Esophagus muscularis mucosa (tissue), 4 donors: ENCODE data around the gene SLC39A8. TPM values are rescaled to one million over a fixed set of nuclear protein-coding genes. Genes with fewer than 3 reads are reported as not detected.
"Not testable (repeated sequence)": the region's sequence is repeated elsewhere in the genome, so short reads cannot be mapped to it uniquely, and the experiment has no call there.

ENCODE experiments used
- DNase-seq: peaks from one replicate; pipeline ENCODE4 v3.0.0-alpha.2; 2017; ENCODE audit errors: extremely low spot score
- H3K27ac ChIP-seq, 4 donors: fragments of 200-600 bp; sonication (generic); replicated peaks in 1 of 4; 1 replicate in 3 of 4; 2 replicates in 1 of 4; pipeline ENCODE4 v1.5.1; 2016 to 2019; ENCODE audit warnings: mild to moderate bottlenecking in 1 of 4
- H3K27me3 ChIP-seq, 4 donors: fragments of 200-600 bp; sonication (generic); one replicate each; pipeline versions ENCODE4 v1.5.1 to v1.6.0; 2016 to 2019
- H3K36me3 ChIP-seq, 4 donors: fragments of 200-600 bp; sonication (generic); one replicate each; pipeline ENCODE4 v1.5.1; 2016 to 2019
- H3K4me1 ChIP-seq, 4 donors: fragments of 200-600 bp; sonication (generic); one replicate each; pipeline ENCODE4 v1.5.1; 2016 to 2019
- H3K4me3 ChIP-seq, 4 donors: fragments of 200-600 bp; sonication (generic); 1 replicate in 2 of 4; 2 replicates in 2 of 4; pipeline ENCODE4 v1.5.1; 2016 to 2019; ENCODE audit warnings: mild to moderate bottlenecking in 4 of 4, moderate library complexity in 1 of 4
- H3K9me3 ChIP-seq, 4 donors: fragments of 200-600 bp; sonication (generic); 1 replicate in 3 of 4; 2 replicates in 1 of 4; pipeline ENCODE4 v1.5.1; 2016 to 2019
- CTCF ChIP-seq, 3 experiments: fragments of 200-600 bp in 2 of 3; fragments of 450-650 bp in 1 of 3; sonication (generic) in 2 of 3; IDR thresholded peaks; one replicate each; pipeline ENCODE4 v1.5.1; 2017 to 2019; ENCODE audit warnings: antibody characterized with exemption in 3 of 3, mild to moderate bottlenecking in 2 of 3, moderate library complexity in 1 of 3
- EP300 ChIP-seq: sonication (generic); formaldehyde crosslinking; IDR thresholded peaks from one replicate; pipeline ENCODE4 v1.6.1; 2017; ENCODE audit warnings: antibody characterized with exemption
- POLR2A ChIP-seq: fragments of 450-650 bp; IDR thresholded peaks from one replicate; pipeline ENCODE4 v1.6.1; 2017; ENCODE audit warnings: antibody characterized with exemption, moderate library complexity, mild to moderate bottlenecking, low read depth
- POLR2AphosphoS5 ChIP-seq, 2 donors: sonication (generic); formaldehyde crosslinking; IDR thresholded peaks; one replicate each; pipeline ENCODE4 v1.6.1; 2017; ENCODE audit warnings: antibody characterized with exemption in 2 of 2
- WGBS: methylation state at CpG from one replicate; pipeline ENCODE4 v1.1.5; 2018; 5-methylcytosine and 5-hydroxymethylcytosine counted together
- intact Hi-C: fragments of 100-400 bp; cut with DNase I; formaldehyde crosslinking; loops from one replicate; pipeline ENCODE4 v1.15.1; 2023
- total RNA-seq, 4 donors: library from RNA; depleted of rRNA; stranded (reverse); fragments of >200 nt; gene quantifications; one replicate each; pipeline versions ENCODE4 v1.1.0 to v1.2.1, GENCODE V29; 2016

Gene SLC39A8
- total RNA-seq, 4 donors from 2014 or later: 4.0 to 6.6 (median 6.0) TPM

- intact Hi-C loops: no loop called here
- TF ChIP-seq POLR2A (no peak), CTCF (IDR thresholded peaks at IDR 0.05) (no peak), EP300 (no peak), POLR2AphosphoS5 (IDR thresholded peaks at IDR 0.05) (no peak)
- Histone ChIP-seq H3K4me1 (no peaks in the 10 kb centered on the region), H3K27ac (no peak overlapping the region), H3K4me3 (no peak overlapping the region), H3K27me3 (peaks cover 0 to 4% (median 0%) of the 10 kb centered on the region in 4 donors), H3K9me3 (no peaks in the 10 kb centered on the region), H3K36me3 (no peaks in the 10 kb centered on the region)
- no peak for DNase-seq
- 83% methylated on average over 3 of the region's 3 CpGs for WGBS
Measured at GRCh38 chr4:102386966-102387365, 41.7 kb upstream of the SLC39A8 start.

GRCh38 chr4:102380253-102380652 is 35.0 kb upstream of the SLC39A8 start:
- H3K4me1 ChIP-seq, H3K27me3 ChIP-seq, H3K27ac ChIP-seq, H3K4me3 ChIP-seq, DNase-seq, H3K36me3 ChIP-seq, intact Hi-C loops: not testable (repeated sequence)
- WGBS: 84% methylated on average over 10 of the region's 10 CpGs
- peaks cover 0 to 12% (median 0%) of the 10 kb centered on the region in 4 donors for H3K9me3 ChIP-seq

- Histone ChIP-seq H3K27ac (no peak overlapping the region), H3K27me3 (no peaks in the 10 kb centered on the region), H3K4me3 (no peak overlapping the region), H3K9me3 (peaks cover 0 to 5% (median 2%) of the 10 kb centered on the region in 4 donors), H3K4me1 (no peaks in the 10 kb centered on the region), H3K36me3 (no peaks in the 10 kb centered on the region)
- TF ChIP-seq CTCF (IDR thresholded peaks at IDR 0.05): no peak
- TF ChIP-seq POLR2AphosphoS5 (IDR thresholded peaks at IDR 0.05): no peak
- TF ChIP-seq POLR2A: no peak
- no peak for TF ChIP-seq EP300
- DNase-seq: no peak
- 86% methylated on average over 2 of the region's 2 CpGs for WGBS
- intact Hi-C loops: no loop called here
Measured at GRCh38 chr4:102362922-102363432, 17.7 kb upstream of the SLC39A8 start.

GRCh38 chr4:102358128-102358527 is 12.8 kb upstream of the SLC39A8 start:
- Histone ChIP-seq H3K27me3 (no peaks in the 10 kb centered on the region), H3K4me3 (no peak overlapping the region), H3K4me1 (no peaks in the 10 kb centered on the region), H3K36me3 (no peaks in the 10 kb centered on the region), H3K9me3 (no peaks in the 10 kb centered on the region), H3K27ac (no peak overlapping the region)
- WGBS: 71% methylated on average over 3 of the region's 3 CpGs
- intact Hi-C loops: no loop called here
- no peak for TF ChIP-seq POLR2AphosphoS5 (IDR thresholded peaks at IDR 0.05)
- TF ChIP-seq EP300: no peak
- no peak for TF ChIP-seq CTCF (IDR thresholded peaks at IDR 0.05)
- TF ChIP-seq POLR2A: no peak
- no peak for DNase-seq

GRCh38 chr4:102357637-102358036 is 12.4 kb upstream of the SLC39A8 start:
- intact Hi-C loops, DNase-seq: not testable (repeated sequence)

GRCh38 chr4:102356562-102357202 is 11.4 kb upstream of the SLC39A8 start:
- H3K27me3 ChIP-seq: no peaks in the 10 kb centered on the region
- H3K36me3 ChIP-seq: no peaks in the 10 kb centered on the region
- 92% methylated on average over 3 of the region's 3 CpGs for WGBS
- no peaks in the 10 kb centered on the region for H3K9me3 ChIP-seq
- intact Hi-C loops: no loop called here
- H3K4me3 ChIP-seq: no peak overlapping the region
- no peak overlapping the region for H3K27ac ChIP-seq
- H3K4me1 ChIP-seq: no peaks in the 10 kb centered on the region
- DNase-seq: no peak
- TF ChIP-seq EP300 (no peak), POLR2A (no peak), POLR2AphosphoS5 (IDR thresholded peaks at IDR 0.05) (no peak), CTCF (IDR thresholded peaks at IDR 0.05) (no peak)

More at GRCh38 chr4:102357637-102358036, 12.4 kb upstream of the SLC39A8 start:
- not testable (repeated sequence) for H3K9me3 ChIP-seq, H3K36me3 ChIP-seq, H3K4me1 ChIP-seq, H3K4me3 ChIP-seq, H3K27ac ChIP-seq, H3K27me3 ChIP-seq
